Loucy (cell line): ENCODE data around the gene HEBP1.

ENCODE experiments used
- H2AFZ ChIP-seq: fragments of 200-600 bp; sonication (generic); 2 replicates; pipeline ENCODE4 v1.6.0; 2016; ENCODE audit warnings: antibody characterized with exemption, mild to moderate bottlenecking, low read length, moderate library complexity
- H3F3A ChIP-seq: fragments of 200-600 bp; 2 replicates; pipeline ENCODE4 v1.6.0; 2016; ENCODE audit warnings: antibody characterized with exemption, low read depth, mild to moderate bottlenecking
- H3K27me3 ChIP-seq: fragments of 200-600 bp; sonication (generic); 2 replicates; pipeline ENCODE4 v1.6.1; 2014; ENCODE audit warnings: low read length, mild to moderate bottlenecking; ENCODE audit not compliant: insufficient read depth, poor library complexity, severe bottlenecking
- H3K36me3 ChIP-seq: fragments of 200-600 bp; sonication (generic); 2 replicates; pipeline ENCODE4 v1.6.1; 2016; ENCODE audit warnings: low read length; ENCODE audit not compliant: insufficient read depth
- H3K4me1 ChIP-seq: fragments of 200-600 bp; sonication (generic); 2 replicates; pipeline ENCODE4 v1.5.1; 2014; ENCODE audit warnings: low read length, mild to moderate bottlenecking; ENCODE audit not compliant: insufficient read depth, poor library complexity, severe bottlenecking
- H3K4me2 ChIP-seq: fragments of 200-600 bp; sonication (generic); 2 replicates; pipeline ENCODE4 v1.6.0; 2014; ENCODE audit warnings: antibody characterized with exemption, low read length, low read depth, mild to moderate bottlenecking; ENCODE audit not compliant: poor library complexity, severe bottlenecking
- H3K4me3 ChIP-seq: fragments of 200-600 bp; sonication (generic); 2 replicates; pipeline ENCODE4 v1.5.1; 2014; ENCODE audit warnings: low read length, mild to moderate bottlenecking, mixed read lengths; ENCODE audit not compliant: poor library complexity, severe bottlenecking
- H3K79me2 ChIP-seq: fragments of 200-600 bp; sonication (generic); 2 replicates; pipeline ENCODE4 v1.6.1; 2014; ENCODE audit warnings: low read length; ENCODE audit not compliant: insufficient read depth
- H3K9ac ChIP-seq: fragments of 200-600 bp; sonication (generic); 2 replicates; pipeline ENCODE4 v1.6.0; 2014; ENCODE audit warnings: mild to moderate bottlenecking, low read depth, low read length, moderate library complexity; ENCODE audit not compliant: poor library complexity, severe bottlenecking
- H3K9me2 ChIP-seq: fragments of 200-600 bp; sonication (generic); replicated peaks from 2 replicates; pipeline ENCODE4 v1.6.1; 2016; ENCODE audit warnings: low read depth, low read length, mixed read lengths
- H3K9me3 ChIP-seq: fragments of 200-600 bp; sonication (generic); 2 replicates; pipeline ENCODE4 v1.6.1; 2014; ENCODE audit warnings: mild to moderate bottlenecking, antibody characterized with exemption, low read length, low read depth; ENCODE audit not compliant: insufficient read depth
- H4K20me1 ChIP-seq: fragments of 200-600 bp; sonication (generic); 2 replicates; pipeline ENCODE4 v1.6.0; 2014; ENCODE audit warnings: antibody characterized with exemption, low read length, mild to moderate bottlenecking; ENCODE audit not compliant: insufficient read depth, poor library complexity, severe bottlenecking
- CTCF ChIP-seq: fragments of 200-600 bp; sonication (generic); conservative IDR thresholded peaks from 2 replicates; pipeline ENCODE4 v1.5.1; 2014; ENCODE audit warnings: mild to moderate bottlenecking, antibody characterized with exemption, low read length
- EZH2phosphoT487 ChIP-seq: fragments of 200-600 bp; IDR thresholded peaks from 2 replicates; pipeline ENCODE4 v1.6.1; 2018; ENCODE audit warnings: antibody characterized with exemption, mild to moderate bottlenecking, moderate library complexity, borderline replicate concordance

Gene HEBP1

GRCh38 chr12:12960639-12961209 is 39.3 kb downstream of the HEBP1 start:
- Histone ChIP-seq H3K9ac (no peak overlapping the region), H3K36me3 (no peaks in the 10 kb centered on the region), H3K27me3 (no peaks in the 10 kb centered on the region), H4K20me1 (no peaks in the 10 kb centered on the region), H3K4me2 (no peak overlapping the region), H3K9me2 (no peaks in the 10 kb centered on the region), H2AFZ (no peak overlapping the region), H3K4me3 (no peak overlapping the region), H3K4me1 (peaks cover 10% of the 10 kb centered on the region), H3F3A (no peaks in the 10 kb centered on the region), H3K9me3 (no peaks in the 10 kb centered on the region), H3K79me2 (no peaks in the 10 kb centered on the region)
- TF ChIP-seq CTCF, result no peak
- TF ChIP-seq EZH2phosphoT487, result no peak

- Histone ChIP-seq H3K4me1 (peaks cover 1% of the 10 kb centered on the region), H3K36me3 (no peaks in the 10 kb centered on the region), H3K4me2 (no peak overlapping the region), H3K4me3 (no peak overlapping the region), H3K27me3 (no peaks in the 10 kb centered on the region), H3K79me2 (no peaks in the 10 kb centered on the region), H3K9ac (no peak overlapping the region), H2AFZ (no peak overlapping the region), H3F3A (no peaks in the 10 kb centered on the region), H3K9me2 (no peaks in the 10 kb centered on the region), H3K9me3 (no peaks in the 10 kb centered on the region), H4K20me1 (no peaks in the 10 kb centered on the region)
- TF ChIP-seq EZH2phosphoT487 (no peak), CTCF (no peak)
Observed at GRCh38 chr12:12958886-12959285, 41.2 kb downstream of the HEBP1 start.

- Histone ChIP-seq H3K9me3 (no peaks in the 10 kb centered on the region), H2AFZ (no peak overlapping the region), H3K4me1 (no peaks in the 10 kb centered on the region), H3K4me3 (no peak overlapping the region), H4K20me1 (no peaks in the 10 kb centered on the region), H3K27me3 (no peaks in the 10 kb centered on the region), H3K9me2 (no peaks in the 10 kb centered on the region), H3K36me3 (no peaks in the 10 kb centered on the region), H3F3A (no peaks in the 10 kb centered on the region), H3K79me2 (no peaks in the 10 kb centered on the region), H3K4me2 (no peak overlapping the region), H3K9ac (no peak overlapping the region)
- TF ChIP-seq CTCF (no peak), EZH2phosphoT487 (no peak)
Observed at GRCh38 chr12:12954878-12955625, 45.0 kb downstream of the HEBP1 start.
